Hematopoietic multipotent progenitor cell treated with erythropoietin and hydrocortisone succinate and interleukin-3 and kit ligand, for 8 days (in vitro differentiated cells): ENCODE measurements around the gene NACA2.
A peak's percentile ranks its signal among the peaks of the same experiment; 100 is the strongest.
"Not testable (repeated sequence)": the region's sequence is repeated elsewhere in the genome, so short reads cannot be mapped to it uniquely, and the experiment has no call there.

Source experiments
- DNase-seq: peaks from one replicate; pipeline ENCODE4 v3.0.0-alpha.2; 2015

The NACA2 gene

DNA sequence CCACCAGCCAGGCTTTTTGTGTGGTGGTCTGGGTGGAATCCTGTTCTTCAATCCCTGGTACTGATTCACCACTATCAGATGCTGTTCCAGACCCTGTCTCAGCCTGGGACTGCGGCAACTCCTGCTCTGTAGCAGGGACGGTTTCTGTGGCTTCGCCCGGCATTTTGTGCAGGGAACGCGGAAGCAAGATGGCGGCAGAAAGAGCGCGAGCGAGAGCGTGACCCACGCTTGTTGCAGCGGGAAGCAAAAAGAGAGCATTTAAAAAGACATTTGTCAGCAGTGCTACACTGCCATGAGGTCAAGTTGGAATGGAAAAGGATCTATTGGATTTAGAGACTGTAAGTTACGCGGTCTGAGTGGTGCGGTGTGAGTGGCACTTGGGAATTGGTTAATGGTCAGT is at the start of gene NACA2:
TSS of gene NACA2 (minus strand) at position 202 of the 400 bp plus-strand sequence. CDS start at position 163, 39 bp downstream.
- DNase-seq: no peak

DNA sequence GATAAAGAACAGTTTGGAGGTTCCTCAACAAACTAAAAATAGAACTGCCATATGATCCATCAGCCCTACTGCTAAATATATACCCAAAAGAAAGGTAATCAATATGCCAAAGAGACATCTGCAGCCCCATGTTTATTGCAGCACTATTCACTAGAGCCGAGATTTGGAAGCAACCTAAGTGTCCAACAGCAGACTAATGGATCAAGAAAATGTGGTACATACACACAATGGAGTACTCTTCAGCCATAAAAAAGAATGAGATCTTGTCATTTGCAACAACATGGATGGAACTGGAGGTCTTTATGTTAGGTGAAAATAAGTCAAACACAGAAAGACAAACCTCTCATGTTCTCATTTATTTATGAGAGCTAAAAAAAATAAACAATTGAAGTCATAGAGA is 48.8 kb upstream of the NACA2 start:
- no peak for DNase-seq

DNA sequence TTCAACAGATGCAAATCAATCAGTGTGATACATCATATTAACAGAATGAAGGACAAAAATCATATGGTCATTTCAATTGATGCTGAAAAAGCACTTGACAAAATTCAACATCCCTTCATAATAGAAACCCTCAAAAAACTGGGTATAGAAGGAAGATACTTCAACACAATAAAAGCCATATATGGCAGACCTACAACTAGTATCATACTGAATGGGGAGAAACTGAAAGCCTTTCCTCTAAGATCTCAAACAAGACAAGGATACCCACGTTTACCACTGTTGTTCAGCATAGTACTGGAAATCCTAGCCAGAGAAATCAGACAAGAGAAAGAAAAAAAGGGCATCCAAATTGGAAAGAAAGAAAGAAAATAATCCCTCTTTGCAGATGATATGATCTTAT is 47.1 kb upstream of the NACA2 start:
- DNase-seq: no peak

DNA sequence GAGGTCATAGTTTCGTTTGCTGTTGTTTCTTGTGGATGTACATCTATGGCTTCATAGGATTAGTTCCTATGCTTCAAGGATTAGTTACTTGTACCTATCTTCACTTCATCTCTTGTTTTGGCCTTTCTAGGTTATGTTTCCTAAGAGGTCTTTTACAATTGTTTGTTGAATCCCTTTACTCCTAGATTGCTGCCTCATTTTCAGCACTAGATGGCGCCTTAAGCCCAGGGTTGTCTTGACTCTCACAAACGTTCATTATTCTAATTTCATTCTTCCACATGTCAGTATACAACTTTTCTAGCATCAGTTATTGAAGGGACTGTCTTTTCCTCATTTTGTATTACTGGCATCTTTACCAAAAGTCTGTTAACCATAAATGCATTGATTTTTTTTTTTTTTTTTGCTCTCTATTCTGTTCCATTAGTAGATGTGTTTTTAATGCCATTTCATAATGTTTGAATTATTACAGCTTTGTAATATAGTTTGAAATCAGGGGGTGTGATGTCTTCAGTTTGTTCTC is 45.0 kb upstream of the NACA2 start:
- peak; percentile 76 for DNase-seq

DNA sequence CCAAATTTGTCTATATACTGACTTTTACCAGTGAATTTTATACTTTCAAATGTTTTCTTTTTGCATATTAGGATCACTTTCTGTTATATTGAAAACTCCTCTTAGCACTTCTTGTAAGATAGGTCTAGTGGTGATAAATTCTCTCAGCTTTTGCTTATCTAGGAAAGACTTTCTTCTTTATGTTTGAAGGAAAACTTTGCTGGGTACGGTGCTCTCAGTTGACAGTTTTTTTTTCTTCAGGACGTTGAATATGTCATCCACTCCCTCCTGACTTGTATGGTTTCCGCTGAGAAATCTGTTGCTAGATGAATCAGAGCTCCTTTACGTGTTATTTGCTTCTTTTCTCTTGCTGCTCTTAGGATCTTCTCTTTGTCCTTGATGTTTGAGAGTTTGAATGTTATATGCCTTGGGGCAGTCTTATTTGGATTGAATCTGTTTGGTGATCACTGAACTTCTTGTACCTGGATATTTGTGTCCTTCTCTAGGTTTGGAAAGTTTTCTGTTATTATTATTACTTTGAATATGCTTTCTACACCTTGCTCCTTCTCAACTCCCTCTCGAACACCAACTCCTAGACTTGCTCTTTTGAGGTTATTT is 44.0 kb upstream of the NACA2 start:
- no peak for DNase-seq

DNA sequence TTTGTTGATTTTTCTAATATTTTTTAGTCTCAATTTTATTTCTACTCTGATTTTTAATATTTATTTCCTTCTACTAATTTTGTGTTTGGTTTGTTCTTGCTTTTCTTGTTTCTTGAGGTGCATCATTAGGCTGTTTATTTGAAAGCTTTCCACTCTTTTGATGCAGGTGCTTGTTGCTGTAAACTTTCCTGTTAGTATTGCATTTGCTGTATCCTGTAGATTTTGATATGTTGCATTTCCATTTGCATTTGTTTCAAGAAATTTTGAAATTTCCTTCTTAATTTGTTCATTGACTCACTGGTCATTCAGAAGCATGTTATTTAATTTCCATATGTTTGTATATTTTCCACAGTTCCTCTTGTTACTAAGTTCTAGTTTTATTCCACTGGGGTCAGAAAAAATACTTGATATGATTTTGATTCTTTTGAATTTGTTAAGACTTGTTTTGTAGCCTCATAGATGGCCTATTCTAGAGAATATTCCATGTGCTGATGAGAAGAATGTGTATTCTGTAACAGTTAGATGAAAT is 43.1 kb upstream of the NACA2 start:
- no peak for DNase-seq

DNA sequence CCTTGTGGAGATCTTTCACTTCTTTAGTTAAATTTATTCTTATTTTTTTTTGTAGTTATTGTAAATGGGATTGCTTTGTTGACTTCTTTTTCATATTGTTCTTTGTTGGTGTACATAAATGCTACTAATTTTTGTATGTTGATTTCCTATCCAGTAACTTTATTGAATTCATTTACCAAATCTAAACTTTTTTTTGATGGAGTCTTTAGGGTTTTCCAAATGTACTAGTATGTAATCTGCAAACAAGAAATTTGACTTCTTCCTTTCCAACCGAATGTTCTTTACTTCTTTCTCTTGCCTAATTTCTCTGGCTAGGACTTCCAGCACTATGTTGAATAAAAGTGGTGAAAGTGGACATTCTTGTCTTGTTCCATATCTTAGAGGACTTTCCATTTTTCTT is 41.8 kb upstream of the NACA2 start:
- no peak for DNase-seq

DNA sequence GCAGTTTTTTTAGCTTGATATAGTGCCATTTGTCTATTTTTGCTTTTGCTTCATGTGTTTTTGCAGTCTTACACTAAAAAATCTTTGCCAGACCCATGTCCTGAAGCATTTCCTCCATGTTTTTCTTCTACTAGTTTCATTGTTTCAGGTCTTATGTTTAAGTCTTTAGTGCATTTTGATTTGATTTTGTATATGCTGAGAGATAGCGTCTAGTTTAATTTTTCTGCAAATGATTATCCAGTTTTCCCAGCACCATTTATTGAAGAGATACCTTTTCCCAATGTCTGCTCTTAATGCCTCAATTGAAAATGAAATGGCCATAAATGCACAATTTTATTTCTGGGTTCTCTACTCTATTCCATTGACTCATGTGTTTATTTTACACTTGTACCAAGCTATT is 40.8 kb upstream of the NACA2 start:
- no peak for DNase-seq

DNA sequence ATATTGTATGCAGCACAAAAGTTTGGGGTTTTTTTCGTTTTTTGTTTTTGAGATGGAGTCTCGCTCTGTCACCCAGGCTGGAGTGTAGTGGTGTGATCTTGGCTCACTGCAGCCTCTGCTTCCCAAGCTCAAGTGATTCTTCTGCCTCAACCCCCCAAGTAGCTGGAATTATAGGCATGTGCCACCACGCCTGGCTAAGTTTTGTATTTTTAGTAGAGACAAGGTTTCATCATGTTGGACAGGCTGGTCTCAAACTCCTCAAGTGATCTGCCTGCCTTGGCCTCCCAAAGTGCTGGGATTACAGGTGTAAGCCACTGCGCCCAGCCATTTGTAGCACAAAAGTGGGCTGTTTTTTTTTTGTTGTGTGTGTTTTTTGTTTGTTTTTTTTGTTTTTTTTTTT is 37.1 kb upstream of the NACA2 start:
- not testable (repeated sequence) for DNase-seq

DNA sequence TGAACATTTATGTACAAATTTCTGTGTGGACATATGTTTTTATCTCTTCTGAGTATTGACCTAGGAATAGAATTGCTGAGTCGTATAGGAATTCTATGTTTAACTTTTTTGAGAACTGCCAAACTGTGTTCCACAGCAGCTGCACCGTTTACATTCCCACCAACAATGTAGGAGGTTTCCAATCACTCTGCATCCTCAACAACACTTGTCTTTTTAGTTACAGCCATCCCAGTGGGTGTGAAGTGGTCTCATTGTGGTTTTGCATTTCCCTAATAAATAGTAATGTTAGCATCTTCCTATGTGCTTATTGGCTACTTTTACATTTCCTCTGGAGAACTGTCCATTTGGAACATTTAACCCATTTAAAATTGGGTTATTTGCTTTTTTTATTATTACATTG is 36.6 kb upstream of the NACA2 start:
- no peak for DNase-seq

DNA sequence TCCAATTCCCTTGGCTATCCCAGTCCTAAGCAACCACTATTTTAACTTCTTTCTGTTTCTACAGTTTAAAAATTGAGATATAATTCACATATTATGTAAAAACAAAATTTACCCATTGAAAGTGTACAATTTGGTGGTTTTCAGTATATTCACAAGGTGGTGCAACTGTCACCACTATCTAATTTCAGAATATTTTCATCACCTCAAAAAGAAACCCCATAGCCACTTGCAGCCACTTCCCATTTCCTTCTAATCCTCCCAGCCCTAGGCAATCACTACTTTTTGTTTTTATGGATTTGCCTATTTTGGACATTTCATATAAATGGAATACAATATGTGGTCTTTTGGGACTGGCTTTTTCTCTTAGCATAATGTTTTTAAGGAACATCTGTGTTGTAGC is 36.1 kb upstream of the NACA2 start:
- DNase-seq: no peak

DNA sequence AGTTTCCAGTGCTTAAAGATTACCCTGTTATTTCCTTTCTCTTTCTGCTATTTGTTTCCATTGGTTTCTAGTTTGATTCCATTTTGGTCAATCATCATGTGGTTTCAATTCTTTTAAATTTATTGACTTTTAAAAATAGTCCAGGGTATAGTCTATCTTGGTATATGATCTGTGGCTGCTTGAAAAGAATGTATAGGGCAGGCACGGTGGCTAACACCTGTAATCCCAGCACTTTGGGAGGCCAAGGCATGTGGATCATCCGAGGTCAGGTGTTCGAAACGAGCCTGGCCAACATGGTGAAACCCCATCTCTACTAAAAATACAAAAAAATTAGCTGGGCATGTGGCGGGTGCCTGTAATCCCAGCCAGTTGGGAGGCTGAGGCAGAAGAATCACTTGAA is 34.5 kb upstream of the NACA2 start:
- no peak for DNase-seq

DNA sequence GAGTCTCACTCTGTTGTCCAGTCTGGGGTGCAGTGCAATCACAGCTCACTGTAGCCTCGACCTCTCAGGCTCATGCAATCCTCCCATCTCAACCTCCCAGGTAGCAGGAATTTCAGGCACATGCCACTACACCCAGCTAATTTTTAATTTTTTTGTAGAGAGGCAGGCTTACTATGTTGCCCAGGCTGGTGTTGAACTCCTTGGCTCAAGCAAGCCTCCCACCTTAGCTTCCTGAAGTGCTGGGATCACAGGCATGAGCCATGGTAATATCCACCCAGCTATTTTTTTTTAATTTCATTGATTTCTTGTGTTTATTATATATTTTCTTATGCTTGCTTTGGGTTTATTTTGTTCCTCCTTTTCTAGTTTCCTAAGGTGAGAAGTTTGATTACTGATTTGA is 33.9 kb upstream of the NACA2 start:
- DNase-seq: no peak

DNA sequence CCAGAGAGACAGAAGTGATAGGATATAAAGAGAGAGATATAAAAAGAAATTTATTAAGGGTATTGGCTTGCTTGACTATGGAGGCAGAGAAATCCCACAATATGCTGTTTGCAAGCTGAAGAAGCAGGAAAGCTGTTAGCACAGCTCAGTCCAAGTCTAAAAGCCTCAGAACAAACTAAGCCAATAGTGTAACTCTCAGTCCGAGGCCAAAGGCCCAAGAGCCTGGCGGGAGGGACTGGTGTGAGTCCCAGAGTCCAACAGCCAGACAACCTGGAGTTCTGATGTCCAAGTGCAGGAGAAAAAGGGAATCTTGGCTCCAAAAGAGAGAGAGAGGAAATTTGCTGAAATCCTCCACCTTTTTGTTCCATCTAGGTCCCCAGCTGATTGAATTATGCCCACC is 30.3 kb upstream of the NACA2 start:
- no peak for DNase-seq

DNA sequence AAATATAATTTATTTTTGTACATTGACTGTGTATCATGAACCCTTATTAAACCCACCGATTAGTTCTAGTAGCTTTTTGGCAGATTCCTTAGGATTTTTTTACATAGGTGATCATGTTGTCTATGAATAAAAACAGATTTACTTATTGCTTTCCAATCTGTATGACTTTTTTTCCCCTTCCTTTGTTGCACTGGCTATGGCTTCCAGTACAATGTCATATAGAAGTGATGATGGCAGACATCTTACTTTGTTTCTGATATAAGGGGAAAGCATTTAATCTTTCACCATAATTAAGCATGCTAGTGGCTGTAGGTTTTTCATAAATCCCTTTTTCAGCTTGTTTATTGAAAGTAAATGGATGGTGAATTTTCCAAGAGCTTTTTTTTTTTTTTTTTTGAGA is 28.9 kb upstream of the NACA2 start:
- no peak for DNase-seq

DNA sequence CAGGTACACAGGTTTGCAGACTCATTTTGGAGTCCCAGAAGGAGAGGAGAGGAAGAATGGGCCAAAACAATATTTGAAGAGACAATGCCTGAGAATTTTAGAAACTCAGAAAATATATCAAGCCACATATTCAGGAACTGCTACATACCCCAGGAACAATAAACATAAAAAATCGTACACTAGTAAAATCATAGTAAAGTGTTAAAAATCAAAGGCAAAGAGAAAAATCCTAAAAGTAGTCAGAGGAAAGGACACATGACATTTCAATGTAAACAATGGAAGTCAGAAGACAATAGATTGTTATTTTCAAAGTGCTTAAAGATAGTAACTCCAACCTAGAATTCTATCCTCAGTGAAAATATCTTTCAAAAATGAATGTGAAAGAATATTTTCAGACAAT is 28.5 kb upstream of the NACA2 start:
- DNase-seq: no peak

DNA sequence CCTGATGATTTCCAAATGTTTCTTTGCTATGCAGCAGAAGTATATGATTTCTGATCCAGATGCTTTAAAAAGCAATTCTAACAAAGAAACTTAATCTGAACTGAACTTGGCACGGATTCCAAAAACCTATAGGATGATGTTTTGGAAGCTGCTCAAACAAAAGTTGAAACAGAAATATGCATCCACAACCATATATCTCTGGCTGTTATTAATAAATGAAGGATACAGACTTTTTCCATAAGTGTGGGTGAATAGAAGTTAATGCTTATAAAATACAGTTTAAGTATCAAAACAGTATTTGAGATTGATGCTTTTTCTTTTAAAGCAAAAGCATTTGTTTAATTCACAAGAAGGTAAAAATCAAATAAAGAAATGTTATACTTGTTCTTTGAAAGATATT is 27.9 kb upstream of the NACA2 start:
- no peak for DNase-seq

DNA sequence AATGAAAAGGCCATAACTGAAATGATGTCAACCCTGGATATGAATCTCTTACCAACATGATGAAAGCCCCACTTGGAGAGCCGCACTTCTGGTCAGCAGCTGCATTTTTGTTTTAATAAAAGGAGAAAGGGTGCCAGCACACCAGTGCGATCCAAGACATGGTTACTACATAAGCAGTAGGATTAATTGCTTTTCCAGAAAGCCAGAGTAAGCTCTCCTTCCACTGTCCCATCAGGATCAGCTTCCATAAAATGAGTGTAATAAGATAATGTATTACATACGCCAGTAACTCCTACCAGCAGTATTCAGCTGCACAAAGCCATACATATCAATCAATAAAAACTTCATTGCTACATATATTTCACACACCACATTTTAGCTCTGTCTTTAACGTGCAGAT is 26.3 kb upstream of the NACA2 start:
- DNase-seq: no peak

DNA sequence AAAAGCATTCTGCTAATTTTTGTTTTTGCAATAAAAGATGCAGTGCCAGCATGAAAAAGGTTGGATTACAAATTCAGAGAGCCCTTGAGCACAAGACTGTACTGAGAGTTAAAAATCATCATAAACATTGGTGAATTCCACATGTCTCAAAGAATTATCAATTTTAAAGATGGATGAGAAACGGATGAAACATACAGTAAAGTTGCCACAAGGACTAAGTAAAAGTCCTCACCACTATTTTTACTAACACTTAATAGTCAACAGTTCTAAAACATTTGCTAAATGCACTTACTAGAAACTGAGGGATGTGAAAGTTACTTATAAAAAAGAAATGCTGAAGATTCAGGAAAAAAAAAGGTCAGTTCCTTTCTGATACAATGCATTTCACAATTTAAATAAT is 25.8 kb upstream of the NACA2 start:
- no peak for DNase-seq

DNA sequence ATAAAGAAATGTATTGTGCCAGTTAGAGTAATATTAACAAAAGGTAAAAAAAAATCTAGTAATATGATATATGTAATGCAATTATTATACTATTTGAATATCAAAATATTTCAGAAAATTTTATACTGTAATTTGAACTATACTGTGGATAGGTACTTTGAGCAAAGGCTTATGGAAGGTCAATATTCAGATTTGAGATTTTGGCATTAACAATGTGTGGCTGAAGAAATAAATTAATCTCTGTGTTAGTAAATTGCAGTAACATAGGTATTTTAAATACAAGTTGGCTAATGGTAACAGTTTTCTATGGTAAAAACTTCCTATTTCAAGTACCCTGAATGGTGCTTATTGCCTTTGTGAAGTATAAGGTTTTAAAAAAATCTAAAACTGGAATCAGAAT is 23.2 kb upstream of the NACA2 start:
- DNase-seq: no peak

DNA sequence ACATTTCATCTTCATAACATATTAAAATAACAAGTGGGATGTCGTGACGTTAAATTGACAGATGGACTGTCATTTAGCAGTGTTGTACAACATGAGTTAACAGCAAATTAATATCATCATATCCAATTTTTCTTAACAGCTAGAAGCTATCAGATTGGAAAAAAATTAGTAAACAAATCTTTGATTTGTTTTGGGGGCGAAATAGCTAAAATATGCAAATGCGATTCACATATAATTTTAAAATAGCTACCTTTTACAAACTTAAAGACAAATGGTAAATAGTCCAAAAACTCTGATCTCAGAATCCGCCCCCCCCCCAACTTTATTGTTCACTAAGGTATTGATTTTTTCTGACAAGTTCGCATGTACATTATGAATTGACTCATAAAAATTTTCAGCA is 20.3 kb upstream of the NACA2 start:
- DNase-seq: no peak

DNA sequence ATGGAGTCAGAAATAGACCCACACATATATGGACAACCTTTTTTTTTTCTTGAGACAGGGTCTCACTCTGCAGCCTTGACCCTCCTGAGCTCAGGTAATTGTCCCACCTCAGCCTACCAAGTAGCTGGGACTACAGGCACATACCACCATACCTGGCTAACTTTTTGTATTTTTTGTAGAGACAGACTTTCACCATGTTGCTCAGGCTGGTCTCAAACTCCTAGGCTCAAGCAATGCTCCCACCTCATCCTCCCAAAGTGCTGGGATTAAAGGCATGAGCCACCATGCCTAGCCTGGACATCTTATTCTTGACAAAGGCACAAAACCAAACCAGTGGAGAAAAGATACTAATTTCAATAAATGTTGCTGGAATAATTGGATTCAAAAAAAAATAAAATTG is 14.7 kb upstream of the NACA2 start:
- DNase-seq: no peak

DNA sequence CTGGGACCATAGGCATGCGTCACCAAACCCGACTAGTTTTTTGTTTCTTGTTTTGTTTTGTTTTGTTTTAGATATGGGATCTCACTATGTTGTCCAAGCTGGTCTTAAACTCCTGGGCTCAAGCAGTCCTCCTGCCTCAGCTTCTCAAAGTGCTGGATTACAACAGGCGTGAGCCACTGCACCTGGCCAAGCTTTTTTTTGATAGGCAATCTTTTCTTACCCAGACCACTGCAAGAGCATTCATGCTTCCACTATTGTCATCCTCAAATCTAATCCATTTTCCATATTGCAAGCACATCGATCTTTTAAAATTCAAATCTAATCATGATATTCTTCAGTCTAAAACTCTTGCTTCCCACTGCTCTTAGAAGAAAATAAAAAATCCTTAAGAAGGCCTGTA is 10.3 kb upstream of the NACA2 start:
- DNase-seq: no peak

DNA sequence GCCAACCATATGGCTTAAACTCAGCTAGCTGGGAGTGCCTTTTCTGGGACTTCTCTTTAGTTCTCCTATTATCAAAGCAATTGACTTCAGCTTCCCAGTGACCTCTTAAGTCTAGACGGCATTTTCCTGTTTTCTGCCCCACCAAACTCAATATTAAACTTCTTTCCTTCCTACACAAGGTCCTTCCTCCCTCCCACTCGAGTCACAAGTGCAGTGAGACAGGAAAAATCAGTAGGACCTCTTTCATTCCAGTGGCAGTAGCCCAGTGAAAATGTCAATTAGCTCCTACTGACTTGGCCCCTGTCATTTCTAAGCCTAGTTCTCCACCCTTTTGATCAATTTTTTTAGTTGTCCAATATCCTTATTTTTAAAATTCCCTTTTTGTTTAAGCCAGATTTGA is 9.6 kb upstream of the NACA2 start:
- DNase-seq: no peak

DNA sequence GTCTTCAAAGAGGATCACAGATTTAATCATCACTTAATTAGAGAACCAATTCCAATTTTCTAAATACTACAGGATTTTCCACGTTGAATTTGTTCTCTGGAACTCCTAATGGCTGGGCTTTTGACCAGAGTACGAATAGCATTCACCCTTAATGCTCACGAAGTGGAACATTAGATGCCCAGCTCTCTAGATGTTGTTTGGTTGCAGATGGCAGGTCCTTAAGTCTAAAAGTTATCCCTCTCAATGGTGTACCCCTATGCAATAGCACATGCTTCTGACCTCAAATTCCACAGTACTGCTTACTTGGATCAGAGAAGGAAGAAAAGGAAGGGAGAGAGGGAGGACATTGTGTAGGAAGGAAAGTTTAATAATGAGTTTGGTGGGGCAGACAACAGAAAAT is 8.6 kb upstream of the NACA2 start:
- DNase-seq: no peak
